ENCODE results near the gene CADPS2. TPM values are rescaled to one million over a fixed set of nuclear protein-coding genes. Genes with fewer than 3 reads are reported as not detected.

CADPS2 gene
- total and polyA plus RNA-seq, 12 donors: 14.6 to 103 (median 39.4) TPM

GRCh38 chr7:122913608-122914007 lies 27.3 kb upstream of the CADPS2 start:
- intact Hi-C loops (cut with DNase I): no loop called here
- Histone ChIP-seq H3K36me3 (replicated peaks in 1 of 2) (no peaks in the 10 kb centered on the region), H3K27ac (no peak overlapping the region), H3K4me1 (replicated peaks in 1 of 2) (no peaks in the 10 kb centered on the region), H3K27me3 (no peaks in the 10 kb centered on the region), H3K4me3 (no peak overlapping the region), H3K9me3 (replicated peaks in 1 of 3) (no peaks in the 10 kb centered on the region)
- no peak for DNase-seq
- TF ChIP-seq CTCF (IDR thresholded peaks at IDR 0.05): no peak
- no peak for TF ChIP-seq POLR2A (IDR thresholded peaks at IDR 0.05)
- WGBS, 4 donors: 85 to 91% (median 89%) methylated on average over 15 of the region's 15 CpGs

- Histone ChIP-seq H3K27ac (no peak overlapping the region), H3K4me1 (replicated peaks in 1 of 2) (no peaks in the 10 kb centered on the region), H3K27me3 (no peaks in the 10 kb centered on the region), H3K36me3 (replicated peaks in 1 of 2) (no peaks in the 10 kb centered on the region), H3K4me3 (no peak overlapping the region), H3K9me3 (replicated peaks in 1 of 3) (no peaks in the 10 kb centered on the region)
- TF ChIP-seq CTCF (IDR thresholded peaks at IDR 0.05): peak in 1 of 6 experiments; percentile 13
- TF ChIP-seq POLR2A (IDR thresholded peaks at IDR 0.05): no peak
- intact Hi-C loops (cut with DNase I): no loop called here
- 84 to 92% (median 87%) methylated on average over 5 of the region's 5 CpGs for WGBS, 4 donors
- DNase-seq: no peak
These were observed 16.7 kb upstream of the CADPS2 start for GRCh38 chr7:122902751-122903495.

- H3K27ac ChIP-seq: no peak overlapping the region
- WGBS, 4 donors: 14 to 27% (median 18%) methylated on average over 3 of the region's 3 CpGs
- no peaks in the 10 kb centered on the region for H3K27me3 ChIP-seq
- H3K4me3 ChIP-seq: no peak overlapping the region
- intact Hi-C loops (cut with DNase I): no loop called here
- no peak for DNase-seq
- TF ChIP-seq CTCF (IDR thresholded peaks at IDR 0.05) (no peak), POLR2A (IDR thresholded peaks at IDR 0.05) (no peak)
- no peaks in the 10 kb centered on the region for H3K4me1 ChIP-seq (replicated peaks in 1 of 2)
- no peaks in the 10 kb centered on the region for H3K9me3 ChIP-seq (replicated peaks in 1 of 3)
- no peaks in the 10 kb centered on the region for H3K36me3 ChIP-seq (replicated peaks in 1 of 2)
These were observed 15.0 kb upstream of the CADPS2 start for GRCh38 chr7:122901250-122901649.

GRCh38 chr7:122896509-122896908 lies 10.2 kb upstream of the CADPS2 start:
- TF ChIP-seq POLR2A (IDR thresholded peaks at IDR 0.05) (no peak), CTCF (IDR thresholded peaks at IDR 0.05) (no peak)
- H3K4me1 ChIP-seq (replicated peaks in 1 of 2): no peaks in the 10 kb centered on the region
- intact Hi-C loops (cut with DNase I): no loop called here
- H3K4me3 ChIP-seq: no peak overlapping the region
- 56 to 67% (median 57%) methylated on average over 2 of the region's 2 CpGs for WGBS, 4 donors
- H3K9me3 ChIP-seq (replicated peaks in 1 of 3): no peaks in the 10 kb centered on the region
- no peaks in the 10 kb centered on the region for H3K27me3 ChIP-seq
- H3K36me3 ChIP-seq (replicated peaks in 1 of 2): no peaks in the 10 kb centered on the region
- H3K27ac ChIP-seq: no peak overlapping the region
- no peak for DNase-seq
